ENCODE measurements around the gene GTF2A1L.
"Not testable (repeated sequence)": the region's sequence is repeated elsewhere in the genome, so short reads cannot be mapped to it uniquely, and the experiment has no call there.

GTF2A1L gene

GRCh38 chr2:48614581-48614980 is 3.1 kb upstream of the GTF2A1L start:
- DNase-seq, result not testable (repeated sequence)

GRCh38 chr2:48619526-48619925 is 1.9 kb downstream of the GTF2A1L start:
- DNase-seq, result no peak

- no peak for DNase-seq
These were observed 2.9 kb downstream of the GTF2A1L start for GRCh38 chr2:48620604-48621003.

GRCh38 chr2:48622691-48623090 is 5.0 kb downstream of the GTF2A1L start:
- DNase-seq, result not testable (repeated sequence)

GRCh38 chr2:48624696-48625095 is 7.0 kb downstream of the GTF2A1L start:
- DNase-seq, result no peak

GRCh38 chr2:48626047-48626446 is 8.4 kb downstream of the GTF2A1L start:
- DNase-seq, result no peak

GRCh38 chr2:48633143-48633542 is 15.5 kb downstream of the GTF2A1L start:
- no peak for DNase-seq

GRCh38 chr2:48635786-48636185 is 18.1 kb downstream of the GTF2A1L start:
- DNase-seq, result no peak

- DNase-seq, result no peak
These were observed 20.6 kb downstream of the GTF2A1L start for GRCh38 chr2:48638261-48638660.

GRCh38 chr2:48651158-48651790 is 33.6 kb downstream of the GTF2A1L start:
- DNase-seq, result no peak

- no peak for DNase-seq
These were observed 51.3 kb downstream of the GTF2A1L start for GRCh38 chr2:48668992-48669391.

- no peak for DNase-seq
These were observed 55.9 kb downstream of the GTF2A1L start for GRCh38 chr2:48673581-48673980.

GRCh38 chr2:48674933-48675332 is 57.3 kb downstream of the GTF2A1L start:
- DNase-seq, result no peak

- no peak for DNase-seq
These were observed 59.8 kb downstream of the GTF2A1L start for GRCh38 chr2:48677450-48677849.

- no peak for DNase-seq
These were observed 67.5 kb downstream of the GTF2A1L start for GRCh38 chr2:48685126-48685525.

GRCh38 chr2:48691935-48692691 is 74.5 kb downstream of the GTF2A1L start:
- DNase-seq, result no peak

GRCh38 chr2:48693066-48693465 is 75.4 kb downstream of the GTF2A1L start:
- no peak for DNase-seq

GRCh38 chr2:48693645-48694044 is 76.0 kb downstream of the GTF2A1L start:
- no peak for DNase-seq

- DNase-seq, result no peak
These were observed 76.5 kb downstream of the GTF2A1L start for GRCh38 chr2:48694149-48694548.

- DNase-seq, result no peak
These were observed 78.3 kb downstream of the GTF2A1L start for GRCh38 chr2:48695991-48696390.

- no peak for DNase-seq
These were observed 79.2 kb downstream of the GTF2A1L start for GRCh38 chr2:48696881-48697280.

GRCh38 chr2:48699348-48699930 is 81.8 kb downstream of the GTF2A1L start:
- no peak for DNase-seq

- DNase-seq, result not testable (repeated sequence)
These were observed 86.0 kb downstream of the GTF2A1L start for GRCh38 chr2:48703621-48704020.

GRCh38 chr2:48707466-48707865 is 89.8 kb downstream of the GTF2A1L start:
- no peak for DNase-seq

Measured in activated CD4-positive, CD25-positive, alpha-beta regulatory T cell (primary cell).